ENCODE results near the gene RRAS.
A peak's percentile ranks its signal among the peaks of the same experiment; 100 is the strongest.

Gene RRAS

DNA sequence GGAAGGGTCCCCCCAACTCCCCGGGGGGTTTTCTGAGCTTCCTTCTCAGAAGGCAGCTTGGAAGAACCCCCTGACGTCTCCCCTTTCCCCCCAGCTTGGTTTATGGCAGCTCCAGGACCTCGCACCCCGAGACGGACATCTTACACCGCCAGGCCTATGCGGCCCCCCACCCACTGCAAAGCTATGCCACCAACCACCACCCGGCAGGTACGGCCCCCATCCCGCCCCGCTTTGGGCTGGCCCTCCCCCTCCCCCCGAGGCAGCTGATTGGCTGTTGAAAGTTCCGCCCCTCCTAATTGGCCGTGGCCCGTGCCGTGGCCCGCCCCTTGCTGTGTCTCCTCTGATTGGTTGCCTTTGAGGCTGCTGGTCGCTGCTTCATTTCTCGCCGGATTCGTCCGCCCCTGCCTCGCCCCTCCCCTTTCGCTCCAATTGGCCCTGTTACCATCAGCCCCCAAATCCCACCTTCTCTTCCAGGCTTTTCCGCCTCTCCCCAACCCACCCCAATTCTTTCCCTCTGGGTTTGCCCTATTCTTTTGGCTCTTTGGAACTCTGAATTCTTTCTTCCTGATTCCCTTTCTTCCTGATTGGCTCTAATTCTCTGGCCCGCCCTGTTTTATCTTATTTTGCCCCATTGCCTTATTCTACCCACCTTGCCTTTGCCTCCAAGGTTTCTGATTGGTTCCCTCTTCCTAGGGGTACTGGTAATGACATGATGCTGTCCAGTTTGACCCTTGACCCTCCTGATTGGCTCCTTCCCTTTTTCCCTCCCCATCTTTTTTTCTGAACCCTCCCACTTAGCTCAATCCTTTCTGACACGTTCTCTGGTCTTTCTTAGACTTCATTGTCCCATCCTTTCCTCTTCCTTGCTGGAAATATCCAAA lies 46.5 kb downstream of the RRAS start:
- DNase-seq, result peak; percentile 69

DNA sequence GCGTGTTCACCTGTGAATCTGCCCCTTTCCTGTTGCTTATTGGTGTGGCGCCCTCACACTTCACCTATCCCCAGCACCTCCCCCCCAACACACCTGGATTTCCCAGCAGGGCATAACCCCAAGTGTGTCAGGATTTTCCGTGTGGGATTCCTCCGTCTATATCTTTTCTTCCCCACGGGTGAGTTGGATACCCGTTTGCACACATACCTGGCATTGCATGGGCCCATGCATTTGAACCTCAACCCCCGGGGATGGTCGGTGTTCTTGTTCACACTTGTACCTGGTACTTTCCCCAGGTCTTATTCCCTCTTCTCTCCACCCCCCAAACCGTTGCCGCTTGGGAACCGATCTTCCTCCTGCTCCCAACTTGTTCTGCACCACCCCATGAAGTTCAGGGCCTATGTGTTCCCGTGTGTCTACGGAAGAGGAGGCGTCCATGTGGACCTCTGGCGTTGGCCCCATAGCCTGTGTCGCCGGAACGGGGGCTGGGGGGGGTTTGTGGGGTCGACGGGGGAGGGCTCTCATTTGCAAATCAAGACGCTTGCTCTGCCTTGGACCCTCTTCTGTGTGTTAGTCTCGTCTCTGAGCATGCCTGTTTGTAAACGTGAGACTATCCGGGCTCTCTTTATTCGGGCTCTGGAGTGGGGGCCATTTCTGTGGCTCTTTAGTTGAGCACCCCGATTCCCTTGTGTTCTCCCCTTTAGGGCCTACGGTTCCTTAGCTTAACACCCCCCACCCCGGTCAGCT lies 47.3 kb downstream of the RRAS start:
- DNase-seq, result no peak

DNA sequence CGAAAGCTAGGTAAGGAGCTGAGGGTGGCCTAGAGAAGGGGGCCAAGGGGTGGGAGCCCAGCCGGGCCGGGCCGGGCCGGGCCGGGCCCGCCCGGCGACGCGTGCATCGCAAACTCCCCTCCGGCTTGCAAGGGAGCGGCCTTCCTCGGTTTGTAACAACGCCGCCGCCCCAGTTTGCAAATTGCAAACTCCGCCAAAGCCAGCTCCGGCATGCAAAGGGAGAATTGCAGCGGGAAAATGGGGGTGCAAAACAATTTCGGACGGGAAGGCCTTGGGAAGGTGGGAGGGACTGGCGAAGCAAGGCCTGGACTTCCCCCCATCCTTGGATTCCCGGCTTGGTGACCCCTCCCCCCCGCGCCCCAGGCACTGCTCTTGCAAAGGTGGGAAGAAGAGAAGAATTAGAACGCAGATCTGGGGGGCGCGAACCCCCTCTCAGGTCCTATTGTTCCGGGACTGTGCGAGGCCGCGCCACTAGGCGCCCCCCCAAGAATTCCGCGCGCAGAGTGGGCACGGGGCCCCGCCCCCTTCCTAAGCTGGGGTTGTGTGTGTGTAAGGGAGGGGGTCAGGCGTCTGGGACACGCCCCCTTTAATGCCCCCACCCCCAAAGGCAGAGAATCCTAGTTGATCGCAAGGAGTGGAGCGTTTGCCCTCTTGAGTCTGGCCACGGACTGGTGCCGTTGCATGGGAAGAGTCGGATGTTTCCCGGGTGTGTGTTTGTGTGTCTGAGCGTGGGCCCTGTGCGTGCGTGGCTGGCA lies 48.0 kb downstream of the RRAS start:
- DNase-seq, result peak; percentile 14

GRCh38 chr19:49590971-49591730 lies 48.8 kb downstream of the RRAS start, which contains the start of gene PRR12:
PRR12 (plus strand) TSS chr19:49591182; CDS start chr19:49591655, 473 bp downstream.
- DNase-seq, result no peak

DNA sequence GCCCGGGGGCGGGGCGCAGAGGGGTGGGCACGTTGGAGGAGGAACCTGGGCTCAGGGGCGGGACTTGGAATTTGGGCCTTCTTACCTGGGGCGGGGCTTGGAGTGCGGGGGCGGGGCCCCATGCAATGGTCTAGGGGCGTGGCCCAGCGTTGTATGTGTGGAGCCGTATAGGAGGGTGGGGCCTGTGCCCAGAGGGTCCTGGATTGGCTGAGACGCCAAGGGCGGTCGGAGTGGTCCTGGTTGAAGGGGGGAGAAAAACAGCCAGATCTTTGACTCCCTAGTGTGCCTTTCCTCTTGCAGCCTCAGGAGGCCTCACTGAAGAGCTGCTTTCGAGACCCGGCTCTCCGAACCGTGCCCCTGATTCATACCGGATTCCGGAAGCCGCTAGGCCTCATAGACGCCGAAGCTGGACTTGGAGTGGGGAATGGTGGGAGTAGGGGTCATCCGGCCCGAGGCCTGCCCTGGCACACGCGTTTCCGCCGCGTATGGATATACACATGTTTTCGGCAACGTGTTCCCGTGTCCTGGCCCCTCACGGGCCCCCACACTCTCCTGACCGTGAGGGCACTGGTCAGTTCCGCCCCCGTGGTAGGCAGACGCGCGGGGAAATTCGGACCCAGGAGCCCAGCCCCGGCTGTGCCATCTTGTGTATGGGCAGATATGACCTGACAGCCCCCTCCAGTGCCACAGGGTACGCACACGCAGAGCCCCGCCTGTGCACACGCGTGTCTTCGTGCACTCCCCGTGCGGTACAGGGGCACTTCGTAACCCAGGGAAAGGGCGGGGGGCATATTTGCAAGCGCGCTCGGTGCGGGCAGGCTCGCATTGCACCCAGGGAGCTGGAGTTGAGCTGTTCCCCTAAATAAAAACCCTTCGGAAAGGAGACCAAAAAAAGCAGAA lies 49.6 kb downstream of the RRAS start:
- peak; percentile 85 for DNase-seq

DNA sequence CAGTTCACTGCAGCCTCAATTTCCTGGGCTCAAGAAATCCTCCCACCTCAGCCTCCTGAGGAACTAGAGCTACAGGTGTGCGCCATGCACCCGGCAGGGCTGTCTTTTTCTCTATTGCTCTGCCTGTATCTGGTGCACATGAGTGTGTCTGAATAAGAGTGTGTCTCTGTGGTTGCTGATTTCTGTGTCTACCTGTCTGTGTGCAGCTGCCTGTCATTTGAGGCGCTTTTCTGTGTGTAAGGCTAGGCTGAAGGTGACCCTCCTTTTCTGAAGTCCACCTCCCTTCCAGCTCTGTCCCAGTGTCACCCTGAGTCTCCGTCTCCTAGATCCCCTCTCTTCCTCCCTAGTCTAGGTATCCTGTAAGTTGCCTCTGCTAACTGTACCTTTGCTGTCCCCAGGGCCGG lies 50.4 kb downstream of the RRAS start:
- no peak for DNase-seq

DNA sequence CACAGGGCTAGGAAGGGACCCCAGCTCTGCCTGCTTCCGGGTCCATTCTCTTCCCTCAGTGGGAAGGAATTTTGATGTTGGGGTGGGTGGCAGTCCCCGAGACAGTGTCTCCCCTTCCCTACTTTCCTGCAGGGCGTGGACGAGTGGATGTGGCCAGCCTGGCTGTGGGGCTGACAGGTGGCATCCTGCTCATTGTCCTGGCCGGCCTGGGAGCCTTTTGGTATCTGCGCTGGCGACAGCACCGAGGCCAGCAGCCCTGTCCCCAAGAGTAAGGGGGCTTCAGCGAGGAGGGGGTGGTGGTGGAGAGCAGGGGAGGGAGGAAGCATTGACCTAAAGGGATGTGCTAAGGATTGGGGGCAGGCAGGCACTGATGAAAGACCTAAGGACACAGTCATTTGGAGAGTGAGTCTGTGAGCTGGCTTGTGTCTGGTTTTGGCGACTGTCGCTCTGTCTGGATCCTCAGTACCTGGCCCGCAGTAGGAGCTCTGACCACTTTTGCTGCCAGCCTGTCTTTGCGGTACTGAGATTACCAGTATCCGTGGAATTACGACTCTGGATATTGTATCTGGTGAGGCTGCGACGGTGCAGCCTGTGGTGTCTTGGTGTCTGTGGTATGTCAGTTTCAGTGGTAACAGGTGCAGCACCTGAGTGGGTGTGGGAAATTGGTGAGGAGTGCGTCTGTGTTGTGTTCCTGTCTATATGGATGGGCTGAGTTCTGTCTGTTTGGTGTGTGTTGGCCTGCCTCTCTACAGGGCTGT lies 51.4 kb downstream of the RRAS start:
- DNase-seq, result no peak

DNA sequence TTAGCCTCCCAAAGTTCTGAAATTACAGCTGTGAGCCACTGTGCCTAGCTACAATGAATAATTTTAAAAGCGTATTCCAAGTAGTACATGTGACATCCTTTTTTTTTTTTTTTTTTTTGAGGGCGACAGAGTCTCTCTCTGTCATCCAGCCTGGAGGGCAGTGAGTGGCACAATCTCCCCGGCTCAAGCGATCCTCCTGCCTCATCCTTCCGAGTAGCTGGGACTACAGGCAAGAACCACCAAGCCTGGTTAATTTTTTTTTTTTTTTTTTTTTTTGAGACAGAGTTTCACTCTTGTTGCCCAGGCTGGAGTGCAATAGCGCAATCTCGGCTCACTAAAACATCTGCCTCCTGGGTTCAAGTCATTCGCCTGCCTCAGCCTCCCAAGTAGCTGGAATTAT lies 52.7 kb downstream of the RRAS start:
- no peak for DNase-seq

Measured in SHP77 treated with DMSO at 0.1 percent for 48 hours (cell line).